IPS-15b (cell line): ENCODE data around the gene MAST2.
"Not testable (repeated sequence)": the region's sequence is repeated elsewhere in the genome, so short reads cannot be mapped to it uniquely, and the experiment has no call there.

Source experiments
- H3K27me3 ChIP-seq: one replicate; pipeline ENCODE4 v1.6.1; 2013; ENCODE audit warnings: low read length; ENCODE audit not compliant: control insufficient read depth, insufficient read depth
- H3K36me3 ChIP-seq: one replicate; pipeline ENCODE4 v1.6.1; 2013; ENCODE audit warnings: low read length; ENCODE audit not compliant: control insufficient read depth, insufficient read depth
- H3K4me1 ChIP-seq: one replicate; pipeline ENCODE4 v1.6.1; 2013; ENCODE audit warnings: mild to moderate bottlenecking, low read length; ENCODE audit not compliant: control insufficient read depth, insufficient read depth
- H3K4me3 ChIP-seq: one replicate; pipeline ENCODE4 v1.5.1; 2013; ENCODE audit warnings: low read depth, low read length
- H3K9ac ChIP-seq: one replicate; pipeline ENCODE4 v1.6.1; 2013; ENCODE audit warnings: low read depth, mild to moderate bottlenecking, low read length
- H3K9me3 ChIP-seq: one replicate; pipeline ENCODE4 v1.6.1; 2013; ENCODE audit warnings: mild to moderate bottlenecking, low read length; ENCODE audit not compliant: control insufficient read depth, insufficient read depth

The MAST2 gene

DNA sequence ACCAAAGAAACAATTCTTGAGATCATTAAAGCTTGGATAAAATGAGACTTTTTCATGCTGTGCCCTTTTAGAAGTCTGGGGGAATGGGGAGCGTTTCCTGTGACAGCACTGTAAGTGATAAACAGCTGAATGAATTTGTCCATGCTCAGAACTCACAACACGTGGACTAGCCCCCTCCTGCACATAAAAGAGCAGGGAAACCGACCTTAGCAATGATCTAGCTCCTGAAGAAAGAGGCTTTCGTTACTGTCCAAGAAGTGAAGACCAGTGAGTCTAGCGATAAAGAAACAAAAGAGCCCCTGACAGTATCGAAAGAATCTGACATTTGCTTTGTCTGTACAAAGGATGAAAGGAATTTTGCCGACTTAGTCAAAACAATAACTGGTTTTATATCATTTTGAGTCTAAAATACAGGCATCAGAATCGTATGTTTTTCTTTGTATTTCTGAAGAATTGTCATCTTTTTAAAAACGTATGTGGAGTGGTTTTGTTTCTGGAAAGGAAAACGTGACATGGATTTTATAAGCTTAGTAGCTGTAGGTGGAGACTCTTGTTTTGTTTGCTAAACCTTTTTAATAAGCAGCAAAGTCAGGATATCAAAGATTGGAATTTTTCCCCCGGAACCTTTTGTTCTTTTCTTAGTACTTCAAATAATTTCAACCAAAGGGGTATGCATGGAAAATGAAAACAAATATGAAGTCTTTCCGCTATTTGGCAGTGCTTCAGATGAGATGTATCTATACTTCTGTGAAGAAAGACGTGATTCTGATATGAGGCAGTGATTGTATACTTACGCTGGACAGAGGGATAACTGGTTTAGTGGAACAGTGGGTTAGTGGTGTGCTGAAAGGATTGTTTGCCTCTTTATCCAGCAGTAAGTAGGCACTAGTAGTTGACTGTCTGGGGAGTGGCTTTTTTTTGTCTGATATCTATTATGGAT, 61.0 kb downstream of the MAST2 start:
- Histone ChIP-seq H3K4me1 (no peaks in the 10 kb centered on the region), H3K9ac (no peak overlapping the region), H3K36me3 (no peaks in the 10 kb centered on the region), H3K9me3 (no peaks in the 10 kb centered on the region), H3K4me3 (no peak overlapping the region), H3K27me3 (no peaks in the 10 kb centered on the region)

DNA sequence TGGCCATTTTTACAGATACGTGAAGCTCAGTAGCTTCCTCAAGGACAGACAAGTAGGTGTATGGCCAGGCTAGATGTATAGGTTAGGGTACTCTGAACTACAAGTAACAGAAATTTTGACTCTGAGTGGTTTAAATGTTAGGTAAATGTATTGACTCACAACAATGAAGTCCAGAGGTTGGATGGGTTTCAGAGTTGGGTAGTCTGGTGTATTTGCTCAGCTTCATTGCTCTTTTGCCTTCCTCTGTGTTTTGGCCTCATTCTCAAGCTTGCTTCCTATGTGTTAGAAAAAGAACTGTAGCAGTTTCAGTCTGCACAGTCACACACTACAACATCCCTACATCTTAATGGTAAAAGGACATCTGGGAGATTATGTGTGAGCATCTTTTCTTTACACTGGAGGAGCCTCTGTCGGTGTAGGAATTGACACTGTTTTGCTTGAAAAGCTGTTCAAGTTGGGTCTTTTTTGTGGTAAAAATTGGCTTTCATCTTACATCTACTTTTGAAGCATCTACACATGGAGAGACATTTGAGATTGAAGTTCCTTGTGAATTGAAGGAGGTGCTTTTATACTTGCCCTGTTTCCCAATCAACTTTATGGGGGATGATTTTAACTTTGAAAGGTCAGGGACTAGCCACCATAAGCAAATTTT, 64.4 kb downstream of the MAST2 start:
- no peaks in the 10 kb centered on the region for H3K9me3 ChIP-seq
- H3K4me3 ChIP-seq: no peak overlapping the region
- H3K4me1 ChIP-seq: no peaks in the 10 kb centered on the region
- no peaks in the 10 kb centered on the region for H3K27me3 ChIP-seq
- H3K36me3 ChIP-seq: no peaks in the 10 kb centered on the region
- H3K9ac ChIP-seq: peak overlapping the region; percentile 41

DNA sequence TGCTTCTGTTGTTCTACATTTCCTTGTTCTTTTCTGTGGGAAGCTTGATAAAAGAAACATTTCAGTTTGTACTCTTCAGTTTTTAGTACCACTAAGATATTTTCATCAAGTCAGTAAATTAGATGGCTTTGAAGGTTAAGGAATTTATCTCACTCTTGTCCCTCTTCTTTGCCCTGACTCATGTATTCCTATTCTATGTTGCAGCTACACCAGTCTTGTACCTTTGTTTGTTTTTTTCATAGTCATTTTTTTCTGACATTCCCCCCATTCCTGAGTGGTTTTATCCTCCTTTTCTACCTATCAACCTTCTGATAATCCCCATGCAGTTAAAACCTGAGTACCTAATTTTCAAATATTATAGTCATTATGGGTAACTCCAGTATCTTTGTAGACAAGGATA, 65.4 kb downstream of the MAST2 start:
- no peak overlapping the region for H3K9ac ChIP-seq
- no peaks in the 10 kb centered on the region for H3K36me3 ChIP-seq
- no peak overlapping the region for H3K4me3 ChIP-seq
- H3K4me1 ChIP-seq: no peaks in the 10 kb centered on the region
- no peaks in the 10 kb centered on the region for H3K9me3 ChIP-seq
- no peaks in the 10 kb centered on the region for H3K27me3 ChIP-seq

DNA sequence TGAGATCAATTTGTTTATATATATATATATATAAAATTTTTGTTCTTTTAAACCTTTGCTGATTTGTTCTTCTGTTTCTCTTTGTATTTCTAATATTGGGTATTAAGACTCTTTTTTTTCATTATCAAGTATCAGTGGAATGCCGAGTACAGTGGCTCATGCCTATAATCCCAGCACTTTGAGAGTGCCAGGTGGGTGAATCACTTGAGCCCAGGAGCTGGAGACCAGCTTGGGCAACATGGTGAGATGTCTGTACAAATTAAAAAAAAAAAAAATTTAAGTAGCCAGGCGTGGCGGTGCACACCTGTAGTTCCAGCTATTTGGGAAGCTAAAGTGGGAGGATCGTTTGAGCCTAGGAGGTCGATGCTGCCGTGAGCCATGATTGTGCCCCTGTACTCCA, 67.1 kb downstream of the MAST2 start:
- H3K9me3 ChIP-seq: no peaks in the 10 kb centered on the region
- no peaks in the 10 kb centered on the region for H3K27me3 ChIP-seq
- H3K36me3 ChIP-seq: no peaks in the 10 kb centered on the region
- no peak overlapping the region for H3K4me3 ChIP-seq
- H3K9ac ChIP-seq: no peak overlapping the region
- H3K4me1 ChIP-seq: no peaks in the 10 kb centered on the region

DNA sequence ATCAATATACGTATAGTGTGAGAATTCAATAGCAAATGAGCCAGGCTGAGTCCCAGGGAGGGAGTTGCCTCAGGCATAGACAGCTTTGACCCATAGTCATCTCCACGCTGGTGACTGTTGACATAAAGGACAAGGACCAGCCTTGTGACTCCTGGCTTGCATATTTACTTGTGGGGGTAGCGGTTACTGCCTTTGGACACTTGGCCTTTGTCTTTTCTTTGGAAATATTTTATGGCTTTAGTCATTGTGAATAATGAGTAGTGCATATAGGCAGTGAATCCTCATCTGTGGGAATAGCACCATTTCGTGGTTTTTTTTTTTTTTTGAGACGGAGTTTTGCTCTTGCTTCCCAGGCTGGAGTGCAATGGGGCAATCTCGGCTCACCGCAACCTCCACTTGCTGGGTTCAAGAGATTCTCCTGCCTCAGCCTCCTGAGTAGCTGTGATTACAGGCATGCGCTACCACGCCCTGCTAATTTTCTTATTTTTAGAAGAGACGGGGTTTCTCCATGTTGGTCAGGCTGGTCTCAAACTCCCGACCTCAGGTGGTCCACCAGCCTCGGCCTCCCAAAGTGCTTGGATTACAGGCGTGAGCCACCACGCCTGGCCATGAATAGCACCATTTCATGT, 68.9 kb downstream of the MAST2 start:
- not testable (repeated sequence) for H3K9me3 ChIP-seq, H3K4me1 ChIP-seq, H3K9ac ChIP-seq, H3K36me3 ChIP-seq, H3K4me3 ChIP-seq, H3K27me3 ChIP-seq

DNA sequence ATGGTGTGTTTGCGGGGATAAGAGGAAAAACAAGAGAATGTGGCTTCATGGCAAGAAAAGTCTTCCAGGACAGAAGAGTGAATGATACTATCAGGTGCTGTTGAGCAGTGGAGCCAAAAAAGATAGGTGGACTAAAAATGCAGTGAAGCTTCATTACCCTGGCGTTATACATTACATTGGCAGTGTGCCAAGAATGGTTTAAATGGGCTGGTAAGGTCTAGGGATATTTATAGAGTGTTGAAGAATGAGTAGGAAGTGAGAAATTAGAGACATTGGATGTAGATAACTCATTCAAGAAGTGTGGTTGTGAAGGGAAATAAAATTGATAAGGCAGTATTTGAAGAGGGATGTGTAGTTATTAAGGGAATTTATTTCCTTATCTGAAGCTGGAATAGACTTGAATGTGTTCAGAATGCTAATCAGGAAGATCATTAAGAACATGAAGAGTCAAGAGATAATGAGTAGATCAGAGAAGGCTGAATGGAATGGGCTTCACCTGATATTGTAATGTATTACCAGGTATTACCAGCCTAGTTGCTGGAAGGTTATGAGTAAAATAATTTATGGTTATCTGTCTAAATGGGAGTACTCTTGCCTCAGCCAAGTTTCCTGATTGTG, 72.7 kb downstream of the MAST2 start:
- no peak overlapping the region for H3K9ac ChIP-seq
- no peak overlapping the region for H3K4me3 ChIP-seq
- no peaks in the 10 kb centered on the region for H3K4me1 ChIP-seq
- no peaks in the 10 kb centered on the region for H3K27me3 ChIP-seq
- H3K9me3 ChIP-seq: no peaks in the 10 kb centered on the region
- no peaks in the 10 kb centered on the region for H3K36me3 ChIP-seq

DNA sequence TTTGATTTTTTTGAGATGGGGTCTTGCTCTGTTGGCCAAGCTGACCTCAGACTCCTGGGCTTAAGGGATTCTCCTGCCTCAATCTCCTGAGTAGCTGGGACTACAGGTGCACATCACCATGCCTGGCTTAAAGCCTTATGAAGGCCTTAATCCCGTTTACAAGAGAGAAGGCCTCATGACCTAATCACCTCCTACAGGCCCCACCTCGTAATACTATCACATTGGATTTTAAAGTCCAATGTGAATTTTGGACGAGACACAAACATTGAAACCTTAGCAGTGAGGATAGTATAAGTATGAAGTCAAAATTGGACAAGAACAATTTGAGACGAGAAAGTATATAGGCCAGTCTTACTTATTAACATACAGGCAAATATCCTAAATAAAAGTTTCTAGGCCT, 73.9 kb downstream of the MAST2 start:
- Histone ChIP-seq H3K4me1 (no peaks in the 10 kb centered on the region), H3K27me3 (no peaks in the 10 kb centered on the region), H3K36me3 (no peaks in the 10 kb centered on the region)

DNA sequence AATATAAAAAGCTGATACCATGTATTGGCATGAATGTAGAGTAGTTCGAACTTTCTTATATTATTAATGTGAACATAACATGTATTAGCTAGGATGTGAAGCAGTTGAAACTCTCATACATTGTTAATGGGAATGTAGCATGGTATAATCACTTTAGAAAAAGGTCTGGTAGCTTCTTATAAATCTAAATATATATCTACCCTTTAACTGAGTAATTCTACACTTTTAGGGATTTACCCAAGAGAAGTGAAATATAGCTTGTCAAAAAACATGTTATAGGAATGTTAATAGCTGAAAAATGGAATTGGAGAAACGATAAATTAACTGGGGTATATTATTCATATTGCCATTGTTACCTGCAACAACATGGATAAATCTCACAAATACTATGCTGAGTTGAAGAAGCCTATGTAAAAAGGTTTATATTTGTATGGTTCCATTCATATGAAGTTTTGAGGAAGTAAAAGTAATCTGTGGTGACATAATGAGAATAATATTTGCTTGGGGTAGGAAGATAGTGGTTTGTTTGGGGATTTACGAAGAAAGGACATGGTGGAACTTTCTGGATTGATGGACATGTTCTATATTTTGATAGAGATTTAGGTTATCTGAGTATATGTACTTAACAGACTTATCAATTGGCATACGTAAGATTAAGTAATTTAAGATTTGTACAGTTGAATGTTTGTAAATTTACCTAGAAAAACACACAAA, 76.6 kb downstream of the MAST2 start:
- Histone ChIP-seq H3K4me3 (no peak overlapping the region), H3K9me3 (no peaks in the 10 kb centered on the region), H3K4me1 (no peaks in the 10 kb centered on the region), H3K27me3 (no peaks in the 10 kb centered on the region), H3K9ac (no peak overlapping the region), H3K36me3 (no peaks in the 10 kb centered on the region)

More for the DNA sequence above, 73.9 kb downstream of the MAST2 start:
- Histone ChIP-seq H3K9me3 (no peaks in the 10 kb centered on the region), H3K9ac (no peak overlapping the region), H3K4me3 (no peak overlapping the region)

DNA sequence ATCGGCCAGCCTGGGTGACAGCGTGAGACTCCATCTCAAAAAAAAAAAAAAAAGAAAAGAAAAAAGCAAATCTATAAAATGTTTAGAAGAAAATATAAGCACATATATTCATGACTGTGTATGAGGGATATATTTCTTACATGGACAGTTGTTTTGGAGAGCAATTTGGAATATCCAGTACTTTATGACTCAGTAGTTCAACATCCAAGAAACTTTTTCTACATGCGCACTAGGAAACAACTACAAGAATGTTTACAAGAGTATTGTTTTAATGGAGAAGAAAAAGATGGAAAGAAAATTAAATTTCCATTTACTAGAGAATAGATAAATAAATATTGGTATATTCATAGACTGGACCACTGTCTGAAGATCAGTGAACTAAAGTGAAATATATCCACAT, 77.5 kb downstream of the MAST2 start:
- H3K4me3 ChIP-seq: no peak overlapping the region
- no peak overlapping the region for H3K9ac ChIP-seq
- no peaks in the 10 kb centered on the region for H3K4me1 ChIP-seq
- H3K27me3 ChIP-seq: no peaks in the 10 kb centered on the region
- no peaks in the 10 kb centered on the region for H3K9me3 ChIP-seq
- no peaks in the 10 kb centered on the region for H3K36me3 ChIP-seq

DNA sequence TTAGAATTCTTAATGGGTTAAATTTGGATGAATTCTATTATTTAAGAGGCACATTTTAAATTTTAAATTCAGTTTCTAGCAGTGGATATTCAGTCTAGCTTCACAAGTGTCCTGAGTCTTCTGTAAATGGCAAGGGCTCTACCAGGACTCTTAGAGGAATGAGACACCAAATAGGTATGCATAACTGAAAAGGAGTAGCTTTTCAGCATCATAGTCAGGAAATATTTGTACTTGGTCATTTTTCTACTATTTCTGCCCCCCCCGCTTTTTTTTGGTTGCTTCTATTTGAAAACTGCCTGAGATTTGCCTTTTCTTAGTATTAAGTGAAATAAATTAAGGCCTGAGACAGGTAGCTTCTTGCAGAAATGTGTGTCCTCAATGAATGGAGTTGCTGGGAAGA, 80.2 kb downstream of the MAST2 start:
- H3K4me1 ChIP-seq: no peaks in the 10 kb centered on the region
- H3K36me3 ChIP-seq: no peaks in the 10 kb centered on the region
- no peak overlapping the region for H3K4me3 ChIP-seq
- H3K9ac ChIP-seq: no peak overlapping the region
- no peaks in the 10 kb centered on the region for H3K27me3 ChIP-seq
- no peaks in the 10 kb centered on the region for H3K9me3 ChIP-seq

DNA sequence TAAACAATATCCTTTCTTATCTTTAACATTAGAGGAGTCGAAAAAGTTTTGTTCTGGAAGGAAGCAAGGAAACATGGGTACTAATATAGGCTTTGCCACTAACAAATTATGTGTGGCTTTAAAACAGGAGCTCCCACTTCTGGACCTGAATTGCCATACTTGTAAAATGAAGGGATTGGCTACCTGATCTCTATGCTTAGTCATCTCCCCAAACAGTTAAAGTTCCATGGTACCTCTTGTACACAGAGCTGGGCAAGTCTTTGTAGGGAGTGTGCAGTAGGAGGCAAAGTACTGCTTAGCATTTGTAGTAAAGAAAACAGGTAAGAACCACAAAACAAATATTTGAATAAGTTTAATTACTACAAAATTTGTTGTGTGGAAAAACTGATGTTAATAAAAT, 81.3 kb downstream of the MAST2 start:
- Histone ChIP-seq H3K4me1 (no peaks in the 10 kb centered on the region), H3K36me3 (no peaks in the 10 kb centered on the region), H3K4me3 (no peak overlapping the region), H3K27me3 (no peaks in the 10 kb centered on the region), H3K9ac (no peak overlapping the region), H3K9me3 (no peaks in the 10 kb centered on the region)
